Neuronal stem cell (in vitro differentiated cells): Measurements from ENCODE around the gene DNAJC24.

Source experiments
- DNase-seq: peaks from one replicate; pipeline ENCODE4 v3.0.0-alpha.2; 2013; ENCODE audit warnings: low spot score
- H2AFZ ChIP-seq: one replicate; pipeline ENCODE4 v1.6.1; 2013; ENCODE audit warnings: mild to moderate bottlenecking, low read length, inconsistent platforms
- H2AK5ac ChIP-seq: 2 replicates; pipeline ENCODE4 v1.6.1; 2013; ENCODE audit warnings: low read depth, mild to moderate bottlenecking, inconsistent platforms, low read length, moderate library complexity, mixed read lengths
- H2BK120ac ChIP-seq: 2 replicates; pipeline ENCODE4 v1.6.1; 2013; ENCODE audit warnings: low read depth, mild to moderate bottlenecking, inconsistent platforms, low read length, moderate library complexity, mixed read lengths
- H2BK12ac ChIP-seq: one replicate; pipeline ENCODE4 v1.6.1; 2013; ENCODE audit warnings: low read length, inconsistent platforms
- H2BK15ac ChIP-seq: 2 replicates; pipeline ENCODE4 v1.6.1; 2013; ENCODE audit warnings: mild to moderate bottlenecking, low read length, inconsistent platforms, mixed read lengths
- H2BK5ac ChIP-seq: one replicate; pipeline ENCODE4 v1.6.1; 2013; ENCODE audit warnings: inconsistent platforms, mild to moderate bottlenecking, low read length, moderate library complexity
- H3K14ac ChIP-seq: one replicate; pipeline ENCODE4 v1.6.1; 2013; ENCODE audit warnings: low read length, inconsistent platforms
- H3K18ac ChIP-seq: 2 replicates; pipeline ENCODE4 v1.6.1; 2013; ENCODE audit warnings: low read length, inconsistent platforms
- H3K23ac ChIP-seq: 2 replicates; pipeline ENCODE4 v1.6.1; 2013; ENCODE audit warnings: low read depth, mild to moderate bottlenecking, mixed read lengths, low read length, inconsistent platforms; ENCODE audit not compliant: poor library complexity
- H3K27ac ChIP-seq: replicated peaks from 3 replicates; pipeline ENCODE4 v1.5.1; 2013; ENCODE audit warnings: low read length, inconsistent platforms
- H3K27me3 ChIP-seq, 3 experiments: 2 replicates each; pipeline ENCODE4 v1.6.1; 2013; ENCODE audit warnings: low read length in 3 of 3, mild to moderate bottlenecking in 2 of 3, inconsistent platforms in 1 of 3, low read depth in 1 of 3, mixed read lengths in 1 of 3, moderate library complexity in 1 of 3; ENCODE audit not compliant: control insufficient read depth in 3 of 3, insufficient read depth in 3 of 3
- H3K36me3 ChIP-seq, 2 donors: replicated peaks in 1 of 2; 2 replicates each; pipeline ENCODE4 v1.6.1; 2013; ENCODE audit warnings: low read length in 2 of 2; ENCODE audit not compliant: control insufficient read depth in 2 of 2, insufficient read depth in 2 of 2
- H3K4ac ChIP-seq: 2 replicates; pipeline ENCODE4 v1.6.1; 2013; ENCODE audit warnings: inconsistent platforms, mild to moderate bottlenecking, low read length, moderate library complexity
- H3K4me1 ChIP-seq, 2 donors: 1 replicate in 1 of 2; 2 replicates in 1 of 2; pipeline ENCODE4 v1.6.1; 2013; ENCODE audit warnings: low read length in 2 of 2, low read depth in 1 of 2; ENCODE audit not compliant: control insufficient read depth in 2 of 2, insufficient read depth in 1 of 2
- H3K4me2 ChIP-seq: one replicate; pipeline ENCODE4 v1.6.1; 2013; ENCODE audit warnings: mild to moderate bottlenecking, low read length, inconsistent platforms; ENCODE audit not compliant: insufficient read depth, poor library complexity, severe bottlenecking
- H3K4me3 ChIP-seq, 2 donors: 2 replicates each; pipeline ENCODE4 v1.5.1; 2013; ENCODE audit warnings: low read length in 2 of 2, mild to moderate bottlenecking in 2 of 2, inconsistent platforms in 1 of 2, moderate library complexity in 1 of 2
- H3K79me1 ChIP-seq: one replicate; pipeline ENCODE4 v1.6.1; 2013; ENCODE audit warnings: low read depth, mild to moderate bottlenecking, inconsistent platforms, low read length, moderate library complexity
- H3K9ac ChIP-seq: one replicate; pipeline ENCODE4 v1.6.1; 2013; ENCODE audit warnings: mild to moderate bottlenecking, low read depth, low read length, inconsistent platforms; ENCODE audit not compliant: poor library complexity
- H3K9me3 ChIP-seq, 2 donors: replicated peaks in 1 of 2; 2 replicates each; pipeline versions ENCODE3 to v1.6.1; 2013; ENCODE audit warnings: low read length in 2 of 2, mild to moderate bottlenecking in 2 of 2, inconsistent platforms in 1 of 2, low read depth in 1 of 2, mixed read lengths in 1 of 2, moderate library complexity in 1 of 2; ENCODE audit not compliant: control insufficient read depth in 2 of 2, insufficient read depth in 1 of 2
- H4K8ac ChIP-seq: one replicate; pipeline ENCODE4 v1.6.1; 2013; ENCODE audit warnings: low read depth, mild to moderate bottlenecking, inconsistent platforms, low read length, moderate library complexity
- H4K91ac ChIP-seq: one replicate; pipeline ENCODE4 v1.6.1; 2013; ENCODE audit warnings: low read length, low read depth, mild to moderate bottlenecking, inconsistent platforms; ENCODE audit not compliant: poor library complexity
- WGBS, 2 donors: extraction: QIAGEN DNeasy Blood & Tissue Kit; methylation state at CpG; one replicate each; pipeline ENCODE4 v1.1.7; 2013; ENCODE audit warnings: missing lambda C conversion rate in 2 of 2, mixed read lengths in 1 of 2; ENCODE audit not compliant: insufficient read length in 2 of 2, insufficient replicate concordance in 1 of 2; ENCODE audit errors: extremely low coverage in 2 of 2; 5-methylcytosine and 5-hydroxymethylcytosine counted together

DNAJC24 gene

GRCh38 chr11:31417816-31418215, 48.2 kb downstream of the DNAJC24 start:
- no peak for DNase-seq
- Histone ChIP-seq H2AK5ac (no peak overlapping the region), H2BK12ac (no peak overlapping the region), H2BK5ac (no peak overlapping the region), H3K14ac (no peak overlapping the region), H3K9ac (no peak overlapping the region), H3K4me3 (no peak overlapping the region), H3K27me3 (no peaks in the 10 kb centered on the region), H3K23ac (no peak overlapping the region), H2BK15ac (no peak overlapping the region), H3K18ac (no peak overlapping the region), H3K27ac (no peak overlapping the region), H4K8ac (no peak overlapping the region), H2AFZ (no peak overlapping the region), H4K91ac (no peak overlapping the region), H2BK120ac (no peak overlapping the region), H3K9me3 (no peaks in the 10 kb centered on the region), H3K4me1 (peaks cover 18 to 22% of the 10 kb centered on the region in 2 donors), H3K79me1 (no peaks in the 10 kb centered on the region), H3K4ac (no peak overlapping the region), H3K36me3 (peaks cover 0 to 13% of the 10 kb centered on the region in 2 donors), H3K4me2 (no peak overlapping the region)
- WGBS, 2 donors: no CpG with 5 or more reads among the region's 2 CpGs

GRCh38 chr11:31419138-31419537, 49.5 kb downstream of the DNAJC24 start:
- H2BK12ac ChIP-seq: no peak overlapping the region
- no peak overlapping the region for H3K4me3 ChIP-seq
- no peak overlapping the region for H3K9ac ChIP-seq
- no peaks in the 10 kb centered on the region for H3K79me1 ChIP-seq
- H3K4me1 ChIP-seq: peaks cover 19 to 22% of the 10 kb centered on the region in 2 donors
- H3K4me2 ChIP-seq: no peak overlapping the region
- no peak overlapping the region for H4K91ac ChIP-seq
- H3K9me3 ChIP-seq: no peaks in the 10 kb centered on the region
- peaks cover 0 to 13% of the 10 kb centered on the region in 2 donors for H3K36me3 ChIP-seq
- no peak overlapping the region for H3K23ac ChIP-seq
- no peak overlapping the region for H2BK5ac ChIP-seq
- no peaks in the 10 kb centered on the region for H3K27me3 ChIP-seq
- no peak overlapping the region for H3K27ac ChIP-seq
- H2BK120ac ChIP-seq: no peak overlapping the region
- H3K4ac ChIP-seq: no peak overlapping the region
- no peak overlapping the region for H2AFZ ChIP-seq
- no CpG with 5 or more reads among the region's 3 CpGs for WGBS, 2 donors
- DNase-seq: no peak
- H2AK5ac ChIP-seq: no peak overlapping the region
- H4K8ac ChIP-seq: no peak overlapping the region
- H3K14ac ChIP-seq: no peak overlapping the region
- H2BK15ac ChIP-seq: no peak overlapping the region
- H3K18ac ChIP-seq: no peak overlapping the region

GRCh38 chr11:31419669-31420068, 50.0 kb downstream of the DNAJC24 start:
- H2BK15ac ChIP-seq: no peak overlapping the region
- H4K91ac ChIP-seq: no peak overlapping the region
- WGBS, 2 donors: no CpG with 5 or more reads among the region's 1 CpG
- H2BK12ac ChIP-seq: no peak overlapping the region
- no peak overlapping the region for H2AK5ac ChIP-seq
- no peak overlapping the region for H3K14ac ChIP-seq
- no peak overlapping the region for H2BK120ac ChIP-seq
- DNase-seq: no peak
- no peak overlapping the region for H3K18ac ChIP-seq
- H3K36me3 ChIP-seq: peaks cover 0 to 12% of the 10 kb centered on the region in 2 donors
- H3K27me3 ChIP-seq: no peaks in the 10 kb centered on the region
- no peak overlapping the region for H3K4ac ChIP-seq
- no peaks in the 10 kb centered on the region for H3K9me3 ChIP-seq
- H4K8ac ChIP-seq: no peak overlapping the region
- no peak overlapping the region for H2AFZ ChIP-seq
- no peak overlapping the region for H3K4me2 ChIP-seq
- no peak overlapping the region for H3K27ac ChIP-seq
- no peak overlapping the region for H3K4me3 ChIP-seq
- no peak overlapping the region for H2BK5ac ChIP-seq
- peaks cover 18 to 19% of the 10 kb centered on the region in 2 donors for H3K4me1 ChIP-seq
- H3K79me1 ChIP-seq: no peaks in the 10 kb centered on the region
- no peak overlapping the region for H3K9ac ChIP-seq
- no peak overlapping the region for H3K23ac ChIP-seq

GRCh38 chr11:31421820-31422219, 52.2 kb downstream of the DNAJC24 start:
- no peak overlapping the region for H3K18ac ChIP-seq
- no peak overlapping the region for H4K91ac ChIP-seq
- H3K79me1 ChIP-seq: no peaks in the 10 kb centered on the region
- no peak overlapping the region for H3K4me3 ChIP-seq
- no peaks in the 10 kb centered on the region for H3K27me3 ChIP-seq
- no peak overlapping the region for H2AFZ ChIP-seq
- no peak overlapping the region for H3K4ac ChIP-seq
- no peak overlapping the region for H2BK120ac ChIP-seq
- H3K27ac ChIP-seq: peak overlapping the region; percentile 30
- H3K14ac ChIP-seq: no peak overlapping the region
- H3K36me3 ChIP-seq: peaks cover 0 to 11% of the 10 kb centered on the region in 2 donors
- no peak overlapping the region for H2BK12ac ChIP-seq
- H3K4me1 ChIP-seq: peaks cover 11 to 19% of the 10 kb centered on the region in 2 donors
- H4K8ac ChIP-seq: no peak overlapping the region
- H2BK5ac ChIP-seq: no peak overlapping the region
- H3K23ac ChIP-seq: no peak overlapping the region
- H3K9ac ChIP-seq: no peak overlapping the region
- no peaks in the 10 kb centered on the region for H3K9me3 ChIP-seq
- H3K4me2 ChIP-seq: no peak overlapping the region
- H2BK15ac ChIP-seq: no peak overlapping the region
- no CpG with 5 or more reads among the region's 2 CpGs for WGBS, 2 donors
- DNase-seq: peak; percentile 53
- no peak overlapping the region for H2AK5ac ChIP-seq
